ENCODE measurements around the gene SLC1A7. TPM values are rescaled to one million over a fixed set of nuclear protein-coding genes. Genes with fewer than 3 reads are reported as not detected.

Gene SLC1A7
- total RNA-seq, 1 experiment from 2014 or later, result not detected

DNA sequence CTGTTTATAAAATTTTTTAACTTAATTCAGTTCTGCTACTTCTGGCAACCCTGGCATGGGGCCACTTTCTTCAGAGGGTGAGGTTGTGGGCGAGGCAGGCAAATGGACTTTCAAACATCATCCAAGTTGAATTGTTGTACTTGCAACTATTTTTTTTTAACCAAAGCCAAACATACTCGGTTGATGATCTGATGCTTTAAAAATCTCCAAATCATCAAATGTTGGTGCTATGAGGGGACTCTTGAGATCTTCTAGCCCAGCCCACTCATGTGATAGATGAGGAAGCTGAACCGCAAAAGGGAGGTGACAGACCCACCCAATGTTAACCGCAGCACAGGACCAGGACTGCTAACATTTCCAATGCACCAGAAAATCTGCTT lies 6.7 kb downstream of the SLC1A7 start:
- intact Hi-C loops (cut with micrococcal nuclease), result no loop called here
- no peaks in the 10 kb centered on the region for H3K27me3 ChIP-seq (ENCODE audit: insufficient read depth, low read length)
- TF ChIP-seq, protein P1, sequence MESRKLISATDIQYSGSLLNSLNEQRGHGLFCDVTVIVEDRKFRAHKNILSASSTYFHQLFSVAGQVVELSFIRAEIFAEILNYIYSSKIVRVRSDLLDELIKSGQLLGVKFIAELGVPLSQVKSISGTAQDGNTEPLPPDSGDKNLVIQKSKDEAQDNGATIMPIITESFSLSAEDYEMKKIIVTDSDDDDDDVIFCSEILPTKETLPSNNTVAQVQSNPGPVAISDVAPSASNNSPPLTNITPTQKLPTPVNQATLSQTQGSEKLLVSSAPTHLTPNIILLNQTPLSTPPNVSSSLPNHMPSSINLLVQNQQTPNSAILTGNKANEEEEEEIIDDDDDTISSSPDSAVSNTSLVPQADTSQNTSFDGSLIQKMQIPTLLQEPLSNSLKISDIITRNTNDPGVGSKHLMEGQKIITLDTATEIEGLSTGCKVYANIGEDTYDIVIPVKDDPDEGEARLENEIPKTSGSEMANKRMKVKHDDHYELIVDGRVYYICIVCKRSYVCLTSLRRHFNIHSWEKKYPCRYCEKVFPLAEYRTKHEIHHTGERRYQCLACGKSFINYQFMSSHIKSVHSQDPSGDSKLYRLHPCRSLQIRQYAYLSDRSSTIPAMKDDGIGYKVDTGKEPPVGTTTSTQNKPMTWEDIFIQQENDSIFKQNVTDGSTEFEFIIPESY (IDR thresholded peaks at IDR 0.05; ENCODE audit: extremely low read depth, insufficient replicate concordance, low read length), result no peak
- no peak for TF ChIP-seq EZH2 (IDR thresholded peaks at IDR 0.05)
- TF ChIP-seq SIN3A (IDR thresholded peaks at IDR 0.05; ENCODE audit: low read depth), result no peak
- H3K79me2 ChIP-seq (ENCODE audit: insufficient read depth, low read length), result no peaks in the 10 kb centered on the region
- no peak overlapping the region for H3K4me3 ChIP-seq (replicated peaks in 1 of 2; ENCODE audit: low read depth in 1 of 2, low read length in 2 of 2)
- no peaks in the 10 kb centered on the region for H3K36me3 ChIP-seq (ENCODE audit: control insufficient read depth in 1 of 2, insufficient read depth in 2 of 2, low read length in 2 of 2)
- H4K20me1 ChIP-seq (ENCODE audit: insufficient read depth), result no peaks in the 10 kb centered on the region
- ChIA-PET RAD21 (ENCODE audit: low non-redundant PET in 1 of 2, low total read pairs in 2 of 2, uncharacterized antibody in 2 of 2, unreplicated experiment in 2 of 2) (no interaction called here), CTCF (no interaction called here), POLR2A (no interaction called here)
- no peak overlapping the region for H3K4me2 ChIP-seq (ENCODE audit: low read length)
- H3K9me2 ChIP-seq (ENCODE audit: insufficient read depth), result no peaks in the 10 kb centered on the region
- no peaks in the 10 kb centered on the region for H3K4me1 ChIP-seq (ENCODE audit: control insufficient read depth in 1 of 2, insufficient read depth in 2 of 2, low read length in 2 of 2)
- ATAC-seq (no peak), DNase-seq (ENCODE audit: low read depth, low spot score) (no peak)
- BruUV-seq (replicated peaks), result no TSS peak
- peaks cover 0 to 7% of the 10 kb centered on the region in 2 experiments; a peak in 1 of 4 replicates for H3K9me3 ChIP-seq (ENCODE audit: control insufficient read depth in 1 of 2, insufficient read depth in 1 of 2, low read depth in 1 of 2, low read length in 2 of 2)
- H2AFZ ChIP-seq (ENCODE audit: low read depth, low read length, poor library complexity, severe bottlenecking), result no peak overlapping the region
- H3K9ac ChIP-seq (ENCODE audit: low read length), result no peak overlapping the region
- no peak overlapping the region for H3K27ac ChIP-seq (ENCODE audit: low read depth, low read length)

DNA sequence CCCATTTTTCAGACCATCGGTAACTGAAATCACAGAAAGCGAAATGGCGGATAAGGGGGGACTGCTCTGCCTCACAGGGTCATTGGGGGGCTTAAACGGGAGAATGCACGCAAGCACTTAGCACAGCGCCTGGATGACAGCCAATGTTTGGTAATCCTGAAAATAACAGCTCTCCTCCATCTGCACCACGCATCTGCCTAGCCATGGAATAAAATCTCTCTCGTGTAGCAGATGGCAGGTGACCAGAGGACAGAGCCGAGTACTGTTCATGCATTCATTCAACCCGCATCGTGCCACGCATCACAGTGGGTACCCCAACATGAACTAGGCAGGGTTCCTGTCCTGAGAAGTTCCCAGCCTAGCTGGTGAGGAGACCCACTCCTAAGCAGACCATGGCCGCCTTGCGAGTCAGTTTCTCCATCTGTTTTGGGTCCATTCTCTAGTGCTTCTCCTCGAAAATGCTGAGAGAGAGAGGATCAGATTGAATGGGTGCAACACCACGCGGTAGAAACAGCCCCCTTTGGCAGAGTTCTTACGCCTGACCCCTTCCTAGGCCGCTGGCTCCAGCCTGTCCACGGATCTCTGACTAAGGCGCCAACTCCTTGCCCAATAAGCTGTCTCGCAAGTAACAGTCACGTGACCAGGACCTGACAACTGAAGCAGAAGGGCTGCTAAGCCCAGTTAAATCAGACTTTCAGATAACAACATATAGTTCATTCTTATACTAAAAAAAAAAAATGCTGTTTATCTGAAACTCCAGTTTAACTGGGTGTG lies 7.3 kb downstream of the SLC1A7 start:
- ATAC-seq, result no peak
- no peak overlapping the region for H2AFZ ChIP-seq (ENCODE audit: low read depth, low read length, poor library complexity, severe bottlenecking)

More for the DNA sequence above, 7.3 kb downstream of the SLC1A7 start:
- Histone ChIP-seq H3K79me2 (ENCODE audit: insufficient read depth, low read length) (no peaks in the 10 kb centered on the region), H3K27me3 (ENCODE audit: insufficient read depth, low read length) (no peaks in the 10 kb centered on the region), H3K9ac (ENCODE audit: low read length) (no peak overlapping the region), H3K9me3 (ENCODE audit: control insufficient read depth in 1 of 2, insufficient read depth in 1 of 2, low read depth in 1 of 2, low read length in 2 of 2) (peaks cover 0 to 7% of the 10 kb centered on the region in 2 experiments; a peak in 1 of 4 replicates), H4K20me1 (ENCODE audit: insufficient read depth) (no peaks in the 10 kb centered on the region), H3K4me3 (replicated peaks in 1 of 2; ENCODE audit: low read depth in 1 of 2, low read length in 2 of 2) (no peak overlapping the region), H3K4me2 (ENCODE audit: low read length) (no peak overlapping the region), H3K9me2 (ENCODE audit: insufficient read depth) (no peaks in the 10 kb centered on the region), H3K4me1 (ENCODE audit: control insufficient read depth in 1 of 2, insufficient read depth in 2 of 2, low read length in 2 of 2) (no peaks in the 10 kb centered on the region), H3K27ac (ENCODE audit: low read depth, low read length) (no peak overlapping the region), H3K36me3 (ENCODE audit: control insufficient read depth in 1 of 2, insufficient read depth in 2 of 2, low read length in 2 of 2) (no peaks in the 10 kb centered on the region)
- intact Hi-C loops (cut with micrococcal nuclease), result no loop called here
- CTCF ChIA-PET, result no interaction called here
- DNase-seq (ENCODE audit: low read depth, low spot score), result no peak
- BruUV-seq (replicated peaks), result no TSS peak
- TF ChIP-seq RAD21 (IDR thresholded peaks at IDR 0.05; ENCODE audit: low read depth), result no peak
- RAD21 ChIA-PET (ENCODE audit: low non-redundant PET in 1 of 2, low total read pairs in 2 of 2, uncharacterized antibody in 2 of 2, unreplicated experiment in 2 of 2), result no interaction called here
- POLR2A ChIA-PET, result no interaction called here

All from HCT116 (cell line).